Pons (tissue), 1 donor: ENCODE data around the gene TMC7.

ENCODE experiments used
- DNase-seq: peaks from one replicate; pipeline ENCODE4 v3.0.0-alpha.2; 2016; ENCODE audit warnings: low spot score

Gene TMC7

GRCh38 chr16:19031738-19032137 lies 48.0 kb downstream of the TMC7 start:
- DNase-seq, result no peak

GRCh38 chr16:19033761-19034160 lies 50.0 kb downstream of the TMC7 start:
- DNase-seq, result no peak

DNA sequence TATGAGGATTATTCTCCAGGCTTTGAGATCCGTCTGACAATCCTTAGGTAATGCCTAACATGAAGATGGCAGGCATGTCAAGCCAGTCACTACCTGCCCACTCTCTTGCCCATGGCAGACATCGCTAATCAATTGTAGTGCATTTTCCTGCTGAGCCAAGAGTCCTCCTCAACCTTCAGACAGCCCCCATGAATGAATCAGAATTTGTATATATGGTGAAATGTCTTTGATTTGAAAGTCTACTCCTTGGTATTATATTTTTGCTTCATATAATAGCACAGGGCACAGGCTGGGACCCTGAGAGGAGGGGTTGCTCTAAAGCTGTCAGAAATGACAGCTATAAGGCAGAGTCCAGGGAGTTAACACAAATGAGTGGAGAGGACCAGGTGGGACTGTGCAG lies 56.7 kb downstream of the TMC7 start:
- DNase-seq, result no peak

DNA sequence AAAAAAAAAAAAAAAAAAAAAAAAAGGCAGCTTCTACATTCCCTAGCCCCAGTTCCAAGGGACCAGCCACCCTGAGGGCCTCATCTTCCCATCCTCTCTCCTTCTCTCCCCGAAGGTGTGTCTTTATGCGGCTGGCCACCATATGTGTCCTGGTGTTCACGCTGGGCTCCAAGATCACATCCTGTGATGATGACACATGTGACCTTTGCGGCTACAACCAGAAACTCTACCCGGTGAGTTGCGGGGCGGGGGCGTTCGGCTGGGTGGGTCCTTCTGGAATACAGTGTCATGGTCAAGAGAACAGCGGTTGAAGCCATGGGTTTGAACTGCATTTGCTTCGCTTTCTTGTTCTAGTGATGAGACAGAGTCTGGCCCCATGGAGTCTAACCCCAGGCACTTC lies 61.0 kb downstream of the TMC7 start:
- DNase-seq, result no peak

DNA sequence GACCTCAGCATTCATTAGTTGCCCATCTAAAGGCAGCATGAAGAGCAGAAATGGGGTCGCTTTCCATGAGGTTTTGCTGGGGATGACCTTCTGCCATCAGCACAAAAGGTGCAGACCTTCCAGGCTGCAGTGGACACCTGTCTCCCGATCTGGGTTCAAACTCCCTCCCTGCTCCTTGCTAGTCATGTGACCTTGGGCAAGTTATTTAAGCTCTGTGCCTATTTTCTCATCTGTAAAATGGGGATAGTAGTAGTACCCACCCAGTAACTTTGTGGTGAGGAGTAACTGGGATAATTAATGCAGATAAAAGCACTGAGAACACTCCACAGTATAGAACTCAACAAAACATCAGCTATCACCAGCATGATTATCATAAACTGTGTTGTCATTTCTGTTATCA lies 62.3 kb downstream of the TMC7 start:
- DNase-seq, result no peak

DNA sequence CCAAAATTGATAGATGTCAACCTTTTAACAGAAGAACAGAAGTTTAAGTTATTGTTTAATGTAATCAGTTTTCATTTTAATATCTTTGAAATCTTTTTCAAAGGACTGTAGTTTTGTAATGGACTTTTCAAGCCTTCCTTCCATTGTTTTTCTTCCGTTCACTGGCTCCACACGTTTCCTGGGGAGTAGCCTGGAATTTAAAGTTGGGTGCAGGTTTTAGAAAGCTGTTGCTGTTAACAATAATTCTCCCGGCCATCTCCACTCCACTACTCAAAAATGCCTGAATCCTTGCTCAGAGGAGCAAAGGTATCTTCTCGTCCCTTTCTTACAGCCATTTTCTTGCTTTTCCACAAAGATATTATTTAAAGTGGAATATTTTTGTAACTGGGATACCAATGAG lies 79.0 kb downstream of the TMC7 start:
- no peak for DNase-seq

DNA sequence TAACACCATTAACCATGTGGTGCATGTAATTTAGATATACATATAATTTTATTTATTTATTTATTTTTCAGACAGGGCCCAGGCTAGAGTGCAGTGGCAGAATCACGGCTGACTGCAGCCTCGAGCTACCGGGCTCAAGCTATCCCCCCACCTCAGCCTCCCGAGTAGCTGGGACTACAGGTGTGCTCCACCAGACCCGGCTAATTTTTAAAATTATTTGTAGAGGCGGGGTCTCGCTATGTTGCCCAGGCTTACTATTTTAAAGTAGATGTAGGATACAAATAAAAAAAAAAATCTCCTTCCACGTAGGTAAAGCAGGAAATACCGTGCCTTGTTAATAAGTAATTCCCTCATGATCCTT lies 83.2 kb downstream of the TMC7 start:
- no peak for DNase-seq

DNA sequence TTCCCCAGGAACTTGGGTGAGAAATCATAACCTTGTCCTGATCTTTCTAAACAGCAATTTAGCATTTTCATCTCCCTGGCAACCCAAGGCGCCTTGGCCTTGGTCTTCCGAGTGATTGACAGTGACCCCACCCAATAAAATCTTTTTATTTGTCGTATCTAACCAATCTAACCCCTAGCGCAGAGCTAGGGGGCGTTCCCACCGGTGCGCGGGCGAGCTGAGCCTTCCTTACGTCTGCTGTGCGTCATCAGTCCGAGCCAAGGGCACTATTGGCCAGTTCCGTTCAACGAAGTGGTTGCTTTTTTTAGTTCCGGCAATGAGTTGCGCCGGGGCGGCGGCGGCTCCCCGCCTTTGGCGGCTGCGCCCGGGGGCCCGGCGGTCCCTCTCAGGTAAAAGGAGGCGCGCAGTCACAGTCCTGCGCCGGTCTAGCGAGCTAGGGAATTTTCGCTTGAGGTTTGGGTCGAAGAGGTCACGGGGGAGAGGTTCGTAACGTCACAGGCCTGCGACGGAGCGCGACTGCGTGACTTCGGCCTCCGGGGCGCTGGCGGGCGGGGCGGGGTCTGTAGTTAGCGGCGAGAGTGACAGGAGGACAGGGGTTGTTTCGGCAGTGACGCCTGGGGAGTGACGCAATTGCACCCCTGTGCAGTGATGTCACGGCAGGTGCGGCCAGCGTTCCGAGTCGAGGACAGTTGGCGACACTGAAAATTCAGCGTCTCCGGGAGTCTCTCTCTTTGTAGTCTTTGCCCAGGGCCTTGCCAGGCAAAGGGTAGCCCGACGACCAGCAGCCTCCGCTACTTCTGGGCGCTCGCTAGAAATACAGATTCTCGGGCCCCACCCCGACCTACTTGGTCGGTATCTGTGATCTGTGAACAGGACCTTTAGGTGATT lies 83.9 kb downstream of the TMC7 start, which contains the start of gene COQ7:
Gene COQ7, plus strand, starts transcription at position 266 of the 888 bp plus-strand sequence. Its CDS starts 51 bp downstream, at position 317.
- DNase-seq, result peak; percentile 99

DNA sequence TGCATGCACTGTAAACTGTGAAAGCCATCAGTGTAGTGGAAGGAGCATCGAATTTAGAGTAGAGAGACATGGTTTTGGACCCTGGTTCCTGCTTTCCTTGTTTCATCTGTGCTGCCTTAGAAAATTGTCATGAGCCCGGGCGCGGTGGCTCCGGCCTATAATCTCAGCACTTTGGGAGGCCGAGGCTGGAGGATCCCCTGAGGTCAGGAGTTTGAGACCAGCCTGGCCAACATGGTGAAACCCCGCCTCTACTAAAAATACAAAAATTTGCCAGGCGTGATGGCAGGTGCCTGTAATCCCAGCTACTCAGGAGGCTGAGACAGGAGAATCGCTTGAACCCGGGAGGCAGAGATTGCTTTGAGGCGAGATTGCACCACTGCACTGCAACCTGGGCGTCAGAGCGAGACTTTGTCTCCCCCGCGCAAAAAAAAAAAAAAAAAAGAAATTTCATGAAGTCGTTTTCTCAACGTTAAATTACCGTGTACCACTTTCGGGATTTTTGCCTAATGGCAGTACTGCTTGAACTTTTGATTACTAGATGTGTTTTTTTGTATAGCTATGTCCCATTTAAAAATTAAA lies 84.6 kb downstream of the TMC7 start:
- DNase-seq, result no peak

- DNase-seq, result peak; percentile 58
These were observed 88.4 kb downstream of the TMC7 start for GRCh38 chr16:19071811-19072777.

DNA sequence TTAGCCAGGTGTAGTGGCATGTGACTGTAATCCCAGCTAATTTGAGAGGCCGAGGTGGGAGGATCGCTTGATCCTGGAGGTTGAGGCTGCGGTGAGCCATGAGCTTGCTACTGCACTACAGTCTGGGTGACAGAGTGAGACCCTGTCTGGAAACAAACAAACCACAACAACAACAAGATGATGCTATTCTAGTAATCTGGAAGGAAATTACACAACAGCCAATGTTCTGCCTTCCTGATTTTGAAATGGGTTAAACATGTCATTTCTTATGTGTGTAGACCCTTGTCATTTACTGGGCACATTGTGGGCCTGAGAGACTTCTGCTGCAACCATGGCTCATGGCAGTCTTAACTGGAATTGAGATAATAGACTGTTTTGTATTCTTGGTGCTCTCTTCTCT lies 89.6 kb downstream of the TMC7 start:
- peak; percentile 37 for DNase-seq

DNA sequence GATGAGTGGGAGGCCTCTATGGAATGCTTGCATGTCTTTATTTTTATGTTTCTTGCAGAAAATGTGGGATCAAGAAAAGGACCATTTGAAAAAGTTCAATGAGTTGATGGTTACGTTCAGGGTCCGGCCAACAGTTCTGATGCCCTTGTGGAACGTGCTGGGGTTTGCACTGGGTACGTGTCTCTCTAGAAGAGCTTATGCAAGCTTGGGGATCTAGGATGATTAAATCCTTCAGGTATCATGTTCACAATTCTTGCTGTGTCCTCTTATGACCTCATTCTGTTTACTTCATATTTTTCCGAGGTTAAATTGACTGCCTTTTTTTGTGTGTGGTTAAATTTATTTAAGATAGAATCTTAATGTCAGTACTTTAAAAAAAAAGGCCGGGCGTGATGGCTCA lies 90.1 kb downstream of the TMC7 start:
- DNase-seq, result no peak

DNA sequence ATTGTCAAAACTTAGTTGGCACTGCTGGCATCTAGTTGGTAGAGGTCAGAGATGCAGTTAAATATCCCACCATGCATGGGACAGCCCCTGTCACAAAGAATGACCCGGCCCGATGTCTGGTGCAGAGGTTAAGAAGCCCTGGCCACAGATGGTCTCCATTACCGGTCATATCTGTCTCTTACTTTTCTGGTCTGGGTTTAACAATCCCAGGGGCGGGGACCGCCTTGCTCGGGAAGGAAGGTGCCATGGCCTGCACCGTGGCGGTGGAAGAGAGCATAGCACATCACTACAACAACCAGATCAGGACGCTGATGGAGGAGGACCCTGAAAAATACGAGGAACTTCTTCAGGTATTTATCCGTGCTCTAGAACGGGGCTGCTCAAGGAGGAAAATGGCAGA lies 91.8 kb downstream of the TMC7 start:
- DNase-seq, result no peak

DNA sequence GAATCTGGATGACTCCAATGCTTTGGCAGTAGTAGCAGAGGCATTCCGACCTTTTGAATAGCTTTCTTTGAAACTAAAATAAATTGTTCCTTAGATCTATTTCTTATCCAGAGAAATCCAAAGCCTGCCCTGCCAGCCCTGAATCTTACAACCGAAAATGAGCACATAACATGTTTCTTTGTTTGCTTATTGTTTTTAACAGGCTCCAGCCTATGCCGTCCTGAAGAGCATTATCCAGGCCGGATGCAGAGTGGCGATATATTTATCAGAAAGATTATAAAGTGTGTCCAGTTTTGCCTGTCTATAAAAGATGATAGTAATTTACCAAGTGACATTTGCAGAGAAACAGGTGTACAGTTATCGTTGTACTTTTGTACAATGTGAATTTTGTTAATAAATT lies 94.1 kb downstream of the TMC7 start:
- DNase-seq, result no peak

DNA sequence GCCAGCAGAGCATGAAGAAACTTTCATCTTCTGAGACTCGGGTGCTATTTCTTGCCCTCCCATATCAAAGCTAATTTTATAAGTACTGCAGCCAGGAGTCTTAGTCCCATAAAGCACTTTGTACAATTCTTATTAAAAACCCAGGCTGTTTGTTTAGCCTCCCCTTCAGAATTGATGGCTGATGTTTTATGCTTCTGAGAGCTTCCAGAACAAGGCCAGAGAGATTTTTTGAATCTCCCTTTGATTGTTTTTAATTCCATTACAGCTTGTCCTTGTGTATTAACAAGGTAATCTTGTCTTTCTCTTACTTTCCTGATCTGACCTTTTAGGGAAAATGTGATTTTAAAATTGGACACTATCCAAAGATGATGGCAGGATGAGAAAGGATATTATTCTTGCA lies 99.9 kb downstream of the TMC7 start:
- DNase-seq, result no peak

GRCh38 chr16:19084139-19084538 lies 100.4 kb downstream of the TMC7 start:
- DNase-seq, result no peak

GRCh38 chr16:19084879-19085278 lies 101.1 kb downstream of the TMC7 start:
- DNase-seq, result no peak

DNA sequence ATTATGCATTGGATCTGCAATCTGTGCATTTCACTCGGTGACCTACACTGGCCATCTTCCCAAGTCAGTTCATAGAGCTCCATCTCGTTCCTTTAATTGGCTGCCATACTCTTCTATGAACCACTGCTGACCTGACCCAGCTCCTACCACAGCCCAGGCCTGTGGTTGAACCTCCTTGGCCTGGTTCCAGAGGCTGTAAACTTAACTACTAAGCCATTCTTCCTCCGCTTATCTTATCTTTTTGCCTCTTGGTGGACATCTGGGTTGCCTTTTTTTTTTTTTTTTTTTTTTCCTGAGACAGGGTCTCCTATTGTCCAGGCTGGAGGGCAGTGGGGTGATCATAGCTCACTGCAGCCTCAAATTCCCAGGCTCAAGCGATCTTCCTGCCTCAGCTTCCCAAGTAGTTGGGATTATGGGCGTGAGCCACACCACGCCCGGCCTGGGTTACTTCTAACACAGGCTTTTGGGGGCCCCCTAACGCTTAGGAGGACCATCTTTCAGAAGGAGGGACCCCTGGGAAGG lies 102.0 kb downstream of the TMC7 start:
- DNase-seq, result no peak

- DNase-seq, result peak; percentile 75
These were observed 102.8 kb downstream of the TMC7 start for GRCh38 chr16:19086322-19087199.

- DNase-seq, result no peak
These were observed 104.7 kb downstream of the TMC7 start for GRCh38 chr16:19088341-19088916.

- no peak for DNase-seq
These were observed 105.7 kb downstream of the TMC7 start for GRCh38 chr16:19089410-19089955.
